ENCODE results near the gene SLC39A8.

GRCh38 chr4:102352781-102353180 is 7.5 kb upstream of the SLC39A8 start:
- TF ChIP-seq SP1 (IDR thresholded peaks at IDR 0.05; ENCODE audit: low read depth), result no peak
- no peak for TF ChIP-seq POLR2A (IDR thresholded peaks at IDR 0.05; ENCODE audit: borderline replicate concordance, extremely low read depth, insufficient read depth, insufficient read length)
- no peak for TF ChIP-seq CTCF (IDR thresholded peaks at IDR 0.05 in 2 of 3, conservative IDR thresholded peaks at IDR 0.05 in 1 of 3; ENCODE audit: borderline replicate concordance in 1 of 3, insufficient read depth in 1 of 3, low read depth in 2 of 3, low read length in 2 of 3)
- TF ChIP-seq TCF7L2 (IDR thresholded peaks at IDR 0.05; ENCODE audit: borderline replicate concordance, extremely low read depth, insufficient read depth, insufficient read length), result no peak
- no peak for TF ChIP-seq ZBTB33 (IDR thresholded peaks at IDR 0.05; ENCODE audit: extremely low read depth, insufficient replicate concordance, low read length)
- TF ChIP-seq EZH2 (IDR thresholded peaks at IDR 0.05), result no peak
- TF ChIP-seq POLR2AphosphoS5 (IDR thresholded peaks at IDR 0.05; ENCODE audit: low read depth, low read length), result no peak
- TF ChIP-seq MAX (IDR thresholded peaks at IDR 0.05), result no peak
- no peak for TF ChIP-seq EGR1 (IDR thresholded peaks at IDR 0.05; ENCODE audit: low read depth)
- no peak for TF ChIP-seq RAD21 (IDR thresholded peaks at IDR 0.05; ENCODE audit: low read depth)
- TF ChIP-seq CEBPB (IDR thresholded peaks at IDR 0.05; ENCODE audit: low read depth), result no peak
- no peak for TF ChIP-seq REST (IDR thresholded peaks at IDR 0.05; ENCODE audit: low read depth)
